GM12865 (cell line): Measurements from ENCODE around the gene NUP205.

Experiments used
- DNase-seq: peaks from one replicate; pipeline ENCODE4 v3.0.0; 2010; ENCODE audit warnings: low read depth
- H3K4me3 ChIP-seq: 2 replicates; pipeline ENCODE4 v1.5.1; 2011; ENCODE audit warnings: mild to moderate bottlenecking, low read depth, low read length, control low read depth
- TF ChIP-seq, protein P1 (sequence below): IDR thresholded peaks from 2 replicates; pipeline ENCODE4 v1.5.1; 2011; ENCODE audit warnings: low read length, control low read depth, low read depth, inconsistent platforms; ENCODE audit not compliant: insufficient read depth; ENCODE audit errors: missing control alignments

Gene NUP205

GRCh38 chr7:135602304-135602703 lies 44.6 kb downstream of the NUP205 start:
- TF ChIP-seq, protein P1, sequence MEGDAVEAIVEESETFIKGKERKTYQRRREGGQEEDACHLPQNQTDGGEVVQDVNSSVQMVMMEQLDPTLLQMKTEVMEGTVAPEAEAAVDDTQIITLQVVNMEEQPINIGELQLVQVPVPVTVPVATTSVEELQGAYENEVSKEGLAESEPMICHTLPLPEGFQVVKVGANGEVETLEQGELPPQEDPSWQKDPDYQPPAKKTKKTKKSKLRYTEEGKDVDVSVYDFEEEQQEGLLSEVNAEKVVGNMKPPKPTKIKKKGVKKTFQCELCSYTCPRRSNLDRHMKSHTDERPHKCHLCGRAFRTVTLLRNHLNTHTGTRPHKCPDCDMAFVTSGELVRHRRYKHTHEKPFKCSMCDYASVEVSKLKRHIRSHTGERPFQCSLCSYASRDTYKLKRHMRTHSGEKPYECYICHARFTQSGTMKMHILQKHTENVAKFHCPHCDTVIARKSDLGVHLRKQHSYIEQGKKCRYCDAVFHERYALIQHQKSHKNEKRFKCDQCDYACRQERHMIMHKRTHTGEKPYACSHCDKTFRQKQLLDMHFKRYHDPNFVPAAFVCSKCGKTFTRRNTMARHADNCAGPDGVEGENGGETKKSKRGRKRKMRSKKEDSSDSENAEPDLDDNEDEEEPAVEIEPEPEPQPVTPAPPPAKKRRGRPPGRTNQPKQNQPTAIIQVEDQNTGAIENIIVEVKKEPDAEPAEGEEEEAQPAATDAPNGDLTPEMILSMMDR: no peak
- H3K4me3 ChIP-seq: no peak overlapping the region
- DNase-seq: no peak

GRCh38 chr7:135616136-135616535 lies 58.4 kb downstream of the NUP205 start:
- TF ChIP-seq, protein P1: no peak
- no peak overlapping the region for H3K4me3 ChIP-seq
- no peak for DNase-seq

DNA sequence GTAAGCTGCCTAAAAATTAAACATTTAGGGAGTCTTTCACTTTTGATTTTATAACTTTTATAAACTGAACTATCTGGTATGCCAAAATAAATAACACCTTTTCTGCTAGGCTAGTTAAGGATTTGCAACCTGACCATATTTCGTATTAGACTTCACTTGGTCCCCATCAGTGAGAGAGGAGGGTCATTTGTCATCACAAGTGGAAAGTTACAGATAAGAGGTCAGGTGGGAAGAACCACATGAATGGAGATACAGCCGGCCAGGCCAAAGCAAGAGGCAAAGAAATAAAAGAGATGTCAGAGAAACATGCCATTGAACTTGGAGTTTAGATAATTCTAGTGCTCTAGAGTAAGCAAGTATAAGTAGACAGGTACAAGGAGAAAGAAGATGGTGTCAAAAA lies 60.1 kb downstream of the NUP205 start:
- H3K4me3 ChIP-seq: no peak overlapping the region
- DNase-seq: no peak
- TF ChIP-seq, protein P1: no peak

DNA sequence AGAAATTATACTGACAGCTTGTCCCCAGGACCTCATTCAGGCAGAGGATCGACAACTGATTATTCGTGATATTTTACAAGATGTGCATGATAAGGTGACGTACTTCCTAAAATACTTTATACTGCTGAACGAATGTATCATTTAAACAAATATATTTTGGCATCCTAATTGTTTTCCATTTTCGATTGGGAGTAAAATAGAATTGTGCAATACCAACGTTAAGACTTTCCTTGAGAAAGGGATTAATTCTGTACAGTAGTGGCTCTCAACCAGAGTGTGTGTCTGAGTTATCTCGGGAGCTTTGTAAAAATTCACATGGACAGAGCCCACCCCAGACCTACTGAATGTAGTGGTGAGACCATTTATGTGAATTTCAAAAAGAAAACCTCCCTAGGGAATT lies 60.8 kb downstream of the NUP205 start:
- DNase-seq: no peak
- no peak overlapping the region for H3K4me3 ChIP-seq
- TF ChIP-seq, protein P1: no peak

- H3K4me3 ChIP-seq: no peak overlapping the region
- TF ChIP-seq, protein P1: no peak
- DNase-seq: no peak
Measured at GRCh38 chr7:135620447-135620846, 62.7 kb downstream of the NUP205 start.

GRCh38 chr7:135620980-135621850 lies 63.5 kb downstream of the NUP205 start:
- peak; percentile 46 for DNase-seq
- TF ChIP-seq, protein P1: peak; percentile 71
- H3K4me3 ChIP-seq: no peak overlapping the region
